ENCODE results near the gene GNAI1. TPM values are rescaled to one million over a fixed set of nuclear protein-coding genes. Genes with fewer than 3 reads are reported as not detected.

GNAI1 gene
- total RNA-seq, 1 donor from 2014 or later = 0.35 TPM

DNA sequence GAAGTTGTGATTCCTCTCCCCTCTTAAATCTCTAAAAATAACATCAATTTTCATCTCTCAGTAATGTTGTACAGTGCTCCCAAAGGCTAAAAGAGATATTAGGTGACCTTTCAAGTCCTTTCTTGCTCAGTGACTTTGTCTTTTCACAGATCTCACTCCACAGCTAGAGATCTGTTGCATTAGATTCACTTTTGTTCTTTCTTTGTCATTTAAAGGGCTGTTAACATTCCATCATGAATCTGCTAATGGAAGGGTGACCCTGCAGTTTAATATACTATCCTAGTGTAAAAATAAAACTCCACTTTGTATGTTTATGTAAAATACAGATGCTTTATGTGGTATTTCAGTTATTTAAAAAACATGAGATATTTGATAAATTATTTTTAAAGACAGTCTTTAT, 30.5 kb downstream of the GNAI1 start:
- Mint-ChIP-seq H3K27ac (no peak overlapping the region), H3K36me3 (ENCODE audit: low read depth) (no peaks in the 10 kb centered on the region), H3K9me3 (no peaks in the 10 kb centered on the region), H3K27me3 (no peaks in the 10 kb centered on the region), H3K4me1 (no peaks in the 10 kb centered on the region), H3K4me3 (no peak overlapping the region)
- CTCF ChIA-PET = no interaction called here
- TF ChIP-seq, protein P1, sequence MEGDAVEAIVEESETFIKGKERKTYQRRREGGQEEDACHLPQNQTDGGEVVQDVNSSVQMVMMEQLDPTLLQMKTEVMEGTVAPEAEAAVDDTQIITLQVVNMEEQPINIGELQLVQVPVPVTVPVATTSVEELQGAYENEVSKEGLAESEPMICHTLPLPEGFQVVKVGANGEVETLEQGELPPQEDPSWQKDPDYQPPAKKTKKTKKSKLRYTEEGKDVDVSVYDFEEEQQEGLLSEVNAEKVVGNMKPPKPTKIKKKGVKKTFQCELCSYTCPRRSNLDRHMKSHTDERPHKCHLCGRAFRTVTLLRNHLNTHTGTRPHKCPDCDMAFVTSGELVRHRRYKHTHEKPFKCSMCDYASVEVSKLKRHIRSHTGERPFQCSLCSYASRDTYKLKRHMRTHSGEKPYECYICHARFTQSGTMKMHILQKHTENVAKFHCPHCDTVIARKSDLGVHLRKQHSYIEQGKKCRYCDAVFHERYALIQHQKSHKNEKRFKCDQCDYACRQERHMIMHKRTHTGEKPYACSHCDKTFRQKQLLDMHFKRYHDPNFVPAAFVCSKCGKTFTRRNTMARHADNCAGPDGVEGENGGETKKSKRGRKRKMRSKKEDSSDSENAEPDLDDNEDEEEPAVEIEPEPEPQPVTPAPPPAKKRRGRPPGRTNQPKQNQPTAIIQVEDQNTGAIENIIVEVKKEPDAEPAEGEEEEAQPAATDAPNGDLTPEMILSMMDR (IDR thresholded peaks at IDR 0.05) = no peak
- ATAC-seq (ENCODE audit: low read depth) = no peak
- POLR2A ChIA-PET = no interaction called here
- intact Hi-C loops (cut with micrococcal nuclease) = no loop called here
- DNase-seq = no peak

DNA sequence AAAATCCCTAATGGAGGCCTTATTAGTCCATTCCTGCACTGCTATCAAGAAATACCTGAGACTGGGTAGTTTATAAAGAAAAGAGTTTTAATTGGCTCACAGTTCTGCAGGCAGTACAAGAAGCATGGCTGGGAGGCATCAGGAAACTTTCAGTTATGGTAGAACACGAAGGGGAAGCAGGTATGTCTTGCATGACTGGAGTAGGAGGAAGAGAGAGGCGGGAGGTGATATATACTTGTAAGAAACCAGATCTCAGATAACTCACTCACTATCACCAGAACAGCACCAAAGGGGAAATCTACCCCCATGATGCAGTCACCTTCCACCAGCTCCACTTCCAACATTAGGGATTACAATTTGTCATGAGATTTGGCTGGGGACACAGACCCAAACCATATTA, 35.8 kb downstream of the GNAI1 start:
- ATAC-seq (ENCODE audit: low read depth) (no peak), DNase-seq (no peak)
- Mint-ChIP-seq H3K4me3 (no peak overlapping the region), H3K9me3 (peaks cover 9% of the 10 kb centered on the region), H3K36me3 (ENCODE audit: low read depth) (no peaks in the 10 kb centered on the region), H3K27me3 (no peaks in the 10 kb centered on the region), H3K4me1 (no peaks in the 10 kb centered on the region), H3K27ac (no peak overlapping the region)
- intact Hi-C loops (cut with micrococcal nuclease) = no loop called here
- POLR2A ChIA-PET = no interaction called here
- CTCF ChIA-PET = no interaction called here
- TF ChIP-seq, protein P1 (IDR thresholded peaks at IDR 0.05) = no peak

DNA sequence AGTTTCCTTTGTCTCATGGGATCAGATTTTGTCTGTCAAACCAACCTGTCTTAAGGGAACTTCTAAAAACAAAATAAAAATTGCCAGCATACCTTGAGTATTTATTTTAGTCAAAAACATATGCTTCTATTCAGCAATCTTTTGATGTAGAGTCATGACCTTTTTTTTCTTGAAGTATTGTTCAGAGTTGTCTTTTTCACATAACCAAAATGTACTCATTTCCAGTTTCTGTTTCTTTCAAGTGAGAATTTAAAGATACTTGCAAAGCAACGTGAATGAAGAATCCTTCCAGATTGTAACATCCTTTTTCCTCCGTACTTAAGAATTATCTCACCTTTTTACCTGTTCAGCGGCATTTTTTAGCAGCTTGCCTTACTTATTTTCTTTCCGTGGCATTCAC, 37.8 kb downstream of the GNAI1 start:
- no peak for ATAC-seq (ENCODE audit: low read depth)
- no peak overlapping the region for H3K4me3 Mint-ChIP-seq

DNA sequence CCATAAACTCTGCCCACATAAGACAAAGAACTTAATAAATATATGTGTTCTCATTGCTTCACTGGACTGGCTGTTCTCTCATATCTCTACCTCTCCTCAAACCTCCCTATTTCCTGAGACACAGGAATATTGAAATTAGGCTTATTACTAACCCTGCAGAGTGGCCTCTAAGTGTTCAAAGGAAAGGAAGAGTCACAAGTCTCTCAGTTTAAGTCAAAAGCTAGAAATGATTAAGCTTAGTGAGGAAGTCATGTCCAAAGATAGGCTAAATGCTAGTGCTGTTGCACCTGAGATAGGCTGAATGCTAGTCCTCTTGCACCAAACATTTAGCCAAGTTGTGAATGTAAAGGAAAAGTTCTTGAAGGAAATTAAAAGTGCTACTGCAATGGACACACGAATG, 41.1 kb downstream of the GNAI1 start:
- H3K36me3 Mint-ChIP-seq (ENCODE audit: low read depth) = no peaks in the 10 kb centered on the region
- no peak overlapping the region for H3K4me3 Mint-ChIP-seq
- ChIA-PET POLR2A (no interaction called here), CTCF (no interaction called here)
- intact Hi-C loops (cut with micrococcal nuclease) = no loop called here
- H3K27ac Mint-ChIP-seq = no peak overlapping the region
- H3K9me3 Mint-ChIP-seq = peaks cover 9% of the 10 kb centered on the region
- DNase-seq (no peak), ATAC-seq (ENCODE audit: low read depth) (no peak)
- H3K27me3 Mint-ChIP-seq = no peaks in the 10 kb centered on the region
- TF ChIP-seq, protein P1 (IDR thresholded peaks at IDR 0.05) = no peak
- no peaks in the 10 kb centered on the region for H3K4me1 Mint-ChIP-seq

More for the DNA sequence above, 37.8 kb downstream of the GNAI1 start:
- intact Hi-C loops (cut with micrococcal nuclease) = no loop called here
- Mint-ChIP-seq H3K36me3 (ENCODE audit: low read depth) (no peaks in the 10 kb centered on the region), H3K4me1 (no peaks in the 10 kb centered on the region), H3K9me3 (peaks cover 9% of the 10 kb centered on the region), H3K27ac (no peak overlapping the region), H3K27me3 (no peaks in the 10 kb centered on the region)
- ChIA-PET POLR2A (no interaction called here), CTCF (no interaction called here)
- TF ChIP-seq, protein P1 (IDR thresholded peaks at IDR 0.05) = no peak
- no peak for DNase-seq

DNA sequence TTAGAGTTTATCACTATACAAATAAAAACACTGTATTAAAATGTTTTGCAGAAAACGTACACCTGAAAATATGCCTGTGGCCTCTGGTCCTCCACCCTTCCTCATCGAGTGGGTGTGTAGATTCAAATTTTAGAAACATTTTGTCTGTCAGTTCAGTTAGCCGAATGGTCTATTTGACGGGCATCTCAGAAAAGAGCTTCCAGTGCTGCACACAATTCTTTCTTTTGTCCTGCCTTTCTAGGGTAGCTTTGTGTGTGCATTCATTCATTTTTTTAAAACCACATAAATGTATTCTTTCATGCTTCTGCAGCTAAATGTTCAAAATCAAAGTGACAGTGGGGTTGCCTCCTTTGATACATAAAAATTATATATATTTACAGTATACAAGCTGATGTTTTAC, 46.8 kb downstream of the GNAI1 start:
- ChIA-PET CTCF (no interaction called here), POLR2A (no interaction called here)
- no peak for ATAC-seq (ENCODE audit: low read depth)
- Mint-ChIP-seq H3K9me3 (no peaks in the 10 kb centered on the region), H3K36me3 (ENCODE audit: low read depth) (no peaks in the 10 kb centered on the region), H3K4me3 (no peak overlapping the region), H3K27ac (no peak overlapping the region), H3K4me1 (no peaks in the 10 kb centered on the region), H3K27me3 (no peaks in the 10 kb centered on the region)
- TF ChIP-seq, protein P1 (IDR thresholded peaks at IDR 0.05) = no peak
- intact Hi-C loops (cut with micrococcal nuclease) = no loop called here
- DNase-seq = no peak

Measured in activated B cell treated with CpG ODN at 0.5 μM for 24 hours (primary cell).